ENCODE results near the gene PIK3AP1. TPM values are rescaled to one million over a fixed set of nuclear protein-coding genes. Genes with fewer than 3 reads are reported as not detected.
A peak's percentile ranks its signal among the peaks of the same experiment; 100 is the strongest.

The PIK3AP1 gene
- total and polyA plus RNA-seq, 2 of the 13 experiments (the other 11 are each of a cell fraction or from before 2014, with no cell fraction given): 3.6 to 13.8 TPM

GRCh38 chr10:96673318-96674099 lies 46.8 kb downstream of the PIK3AP1 start (continued):
- TF ChIP-seq, protein P1, sequence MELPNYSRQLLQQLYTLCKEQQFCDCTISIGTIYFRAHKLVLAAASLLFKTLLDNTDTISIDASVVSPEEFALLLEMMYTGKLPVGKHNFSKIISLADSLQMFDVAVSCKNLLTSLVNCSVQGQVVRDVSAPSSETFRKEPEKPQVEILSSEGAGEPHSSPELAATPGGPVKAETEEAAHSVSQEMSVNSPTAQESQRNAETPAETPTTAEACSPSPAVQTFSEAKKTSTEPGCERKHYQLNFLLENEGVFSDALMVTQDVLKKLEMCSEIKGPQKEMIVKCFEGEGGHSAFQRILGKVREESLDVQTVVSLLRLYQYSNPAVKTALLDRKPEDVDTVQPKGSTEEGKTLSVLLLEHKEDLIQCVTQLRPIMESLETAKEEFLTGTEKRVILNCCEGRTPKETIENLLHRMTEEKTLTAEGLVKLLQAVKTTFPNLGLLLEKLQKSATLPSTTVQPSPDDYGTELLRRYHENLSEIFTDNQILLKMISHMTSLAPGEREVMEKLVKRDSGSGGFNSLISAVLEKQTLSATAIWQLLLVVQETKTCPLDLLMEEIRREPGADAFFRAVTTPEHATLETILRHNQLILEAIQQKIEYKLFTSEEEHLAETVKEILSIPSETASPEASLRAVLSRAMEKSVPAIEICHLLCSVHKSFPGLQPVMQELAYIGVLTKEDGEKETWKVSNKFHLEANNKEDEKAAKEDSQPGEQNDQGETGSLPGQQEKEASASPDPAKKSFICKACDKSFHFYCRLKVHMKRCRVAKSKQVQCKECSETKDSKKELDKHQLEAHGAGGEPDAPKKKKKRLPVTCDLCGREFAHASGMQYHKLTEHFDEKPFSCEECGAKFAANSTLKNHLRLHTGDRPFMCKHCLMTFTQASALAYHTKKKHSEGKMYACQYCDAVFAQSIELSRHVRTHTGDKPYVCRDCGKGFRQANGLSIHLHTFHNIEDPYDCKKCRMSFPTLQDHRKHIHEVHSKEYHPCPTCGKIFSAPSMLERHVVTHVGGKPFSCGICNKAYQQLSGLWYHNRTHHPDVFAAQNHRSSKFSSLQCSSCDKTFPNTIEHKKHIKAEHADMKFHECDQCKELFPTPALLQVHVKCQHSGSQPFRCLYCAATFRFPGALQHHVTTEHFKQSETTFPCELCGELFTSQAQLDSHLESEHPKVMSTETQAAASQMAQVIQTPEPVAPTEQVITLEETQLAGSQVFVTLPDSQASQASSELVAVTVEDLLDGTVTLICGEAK (IDR thresholded peaks at IDR 0.05): no peak
- TF ChIP-seq, protein P1 (CRISPR knock-in tag; IDR thresholded peaks at IDR 0.05): no peak
- TF ChIP-seq CREM (IDR thresholded peaks at IDR 0.05): peak; percentile 52; the same call in 1 of the 2 replicates
- TF ChIP-seq CREM (CRISPR knock-in tag; IDR thresholded peaks at IDR 0.05): no peak
- TF ChIP-seq ZNF660 (CRISPR knock-in tag; IDR thresholded peaks at IDR 0.05; ENCODE audit: borderline replicate concordance, low read depth): no peak
- TF ChIP-seq ZNF124 (CRISPR knock-in tag; IDR thresholded peaks at IDR 0.05): no peak
- TF ChIP-seq KMT2A (CRISPR knock-in tag; IDR thresholded peaks at IDR 0.05): peak; percentile 89
- no peak for TF ChIP-seq ATRX (CRISPR knock-in tag; IDR thresholded peaks at IDR 0.05; ENCODE audit: borderline replicate concordance)
- no peak for TF ChIP-seq ZSCAN12 (CRISPR knock-in tag; IDR thresholded peaks at IDR 0.05)
- no peak for TF ChIP-seq ZKSCAN5 (CRISPR knock-in tag; IDR thresholded peaks at IDR 0.05)
- no peak for TF ChIP-seq ZGPAT (CRISPR knock-in tag; IDR thresholded peaks at IDR 0.05)
- TF ChIP-seq KAT7 (CRISPR knock-in tag; IDR thresholded peaks at IDR 0.05; ENCODE audit: borderline replicate concordance): 0 out of 2 replicates have a peak, but pooled peaks have one; percentile 34
- TF ChIP-seq MTF2 (CRISPR knock-in tag; IDR thresholded peaks at IDR 0.05; ENCODE audit: borderline replicate concordance): no peak
- TF ChIP-seq TCF7 (IDR thresholded peaks at IDR 0.05; ENCODE audit: low read depth): 0 out of 2 replicates have a peak, but pooled peaks have one; percentile 16
- TF ChIP-seq ZNF543 (CRISPR knock-in tag; IDR thresholded peaks at IDR 0.05): no peak
- TF ChIP-seq SMAD3 (CRISPR knock-in tag; IDR thresholded peaks at IDR 0.05): no peak
- TF ChIP-seq SMARCE1 (IDR thresholded peaks at IDR 0.05; ENCODE audit: borderline replicate concordance): no peak
- no peak for TF ChIP-seq HNRNPLL (IDR thresholded peaks at IDR 0.05; ENCODE audit: low read depth, low read length, poor library complexity, severe bottlenecking)
- TF ChIP-seq, protein P2, sequence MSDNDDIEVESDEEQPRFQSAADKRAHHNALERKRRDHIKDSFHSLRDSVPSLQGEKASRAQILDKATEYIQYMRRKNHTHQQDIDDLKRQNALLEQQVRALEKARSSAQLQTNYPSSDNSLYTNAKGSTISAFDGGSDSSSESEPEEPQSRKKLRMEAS (IDR thresholded peaks at IDR 0.05): peak; percentile 41; the same call in 1 of the 2 replicates
- no peak for TF ChIP-seq RARG (CRISPR knock-in tag; IDR thresholded peaks at IDR 0.05; ENCODE audit: low read depth)
